Activated CD8-positive, alpha-beta memory T cell treated with anti-CD3 and anti-CD28 coated beads, Interleukin-2, amount 50 U/mL, for 48 hours (primary cell): Measurements from ENCODE around the gene C7orf33.
"Not testable (repeated sequence)": the region's sequence is repeated elsewhere in the genome, so short reads cannot be mapped to it uniquely, and the experiment has no call there.

Experiments
- DNase-seq: peaks from one replicate; pipeline ENCODE4 v3.0.0-alpha.2; 2020

The C7orf33 gene

GRCh38 chr7:148581624-148582023, 8.9 kb upstream of the C7orf33 start:
- DNase-seq, result no peak

DNA sequence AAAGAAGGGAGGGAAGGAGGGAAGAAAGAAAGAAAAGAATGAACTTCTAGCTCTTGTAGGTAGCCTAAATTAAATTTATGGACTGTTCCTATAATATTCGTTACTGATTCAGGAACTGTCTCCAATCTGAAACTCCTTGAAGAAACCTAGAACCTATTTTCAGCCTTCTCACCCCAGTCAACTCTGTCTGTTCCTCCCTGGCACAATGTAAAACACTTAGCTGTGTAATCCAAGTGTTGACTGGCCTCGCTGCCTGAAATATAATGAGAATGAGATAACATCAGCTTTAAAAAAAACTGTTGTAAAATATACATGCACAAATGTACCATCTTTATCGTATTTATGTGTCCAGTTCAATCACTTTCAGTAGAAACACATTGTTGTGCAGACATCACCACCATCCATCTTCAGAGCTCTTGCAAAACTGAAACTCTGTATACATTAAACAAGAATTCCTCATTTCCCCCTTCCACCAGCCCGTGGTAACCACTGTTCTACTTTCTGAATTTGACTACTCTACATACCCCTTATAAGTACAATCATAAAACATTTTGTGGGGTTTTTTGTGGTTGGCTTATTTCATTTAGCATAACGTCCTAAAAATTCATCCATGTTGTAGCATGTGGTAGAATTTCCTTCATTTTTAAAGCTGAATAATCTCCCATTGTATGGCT, 6.3 kb upstream of the C7orf33 start:
- DNase-seq, result no peak

DNA sequence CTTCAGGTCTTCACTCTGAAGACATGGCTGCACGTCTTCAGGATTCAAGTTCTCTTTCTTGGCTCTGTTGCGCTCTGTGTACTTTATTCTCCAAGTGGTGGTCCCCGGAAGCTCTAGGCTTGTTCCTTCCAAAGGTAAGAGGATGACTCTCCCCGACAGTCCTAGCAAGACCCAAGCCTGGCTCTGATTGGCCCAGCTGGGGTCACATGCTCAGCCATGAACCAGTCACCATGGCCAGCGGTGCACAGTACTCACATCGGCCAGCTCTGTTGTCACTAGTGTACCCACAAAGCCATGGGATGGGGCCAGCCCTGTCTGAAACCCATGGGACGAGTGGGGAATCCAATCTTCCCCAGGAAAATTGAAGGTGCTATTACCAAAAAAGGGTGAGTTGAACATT, 5.2 kb upstream of the C7orf33 start:
- DNase-seq, result no peak

DNA sequence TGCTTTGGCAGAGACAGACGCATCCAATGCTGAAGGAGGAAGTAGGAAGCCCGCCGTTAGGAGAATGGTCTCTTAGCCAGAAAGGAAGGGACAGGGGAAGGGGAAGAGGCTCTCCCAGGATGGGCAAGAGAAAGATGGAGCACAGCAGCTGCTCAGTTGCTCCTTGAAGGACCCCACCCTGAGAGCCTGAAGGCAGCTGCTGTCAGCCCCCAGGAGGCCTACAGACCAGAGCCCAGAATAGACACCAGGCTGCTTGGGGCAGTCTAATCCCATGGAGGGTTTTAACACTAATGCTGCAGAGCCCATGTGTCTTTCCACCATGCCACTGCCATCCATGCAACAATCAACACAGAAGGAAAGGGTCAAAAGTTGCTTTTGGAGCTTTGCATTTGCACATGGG, 3.5 kb upstream of the C7orf33 start:
- peak; percentile 42 for DNase-seq

DNA sequence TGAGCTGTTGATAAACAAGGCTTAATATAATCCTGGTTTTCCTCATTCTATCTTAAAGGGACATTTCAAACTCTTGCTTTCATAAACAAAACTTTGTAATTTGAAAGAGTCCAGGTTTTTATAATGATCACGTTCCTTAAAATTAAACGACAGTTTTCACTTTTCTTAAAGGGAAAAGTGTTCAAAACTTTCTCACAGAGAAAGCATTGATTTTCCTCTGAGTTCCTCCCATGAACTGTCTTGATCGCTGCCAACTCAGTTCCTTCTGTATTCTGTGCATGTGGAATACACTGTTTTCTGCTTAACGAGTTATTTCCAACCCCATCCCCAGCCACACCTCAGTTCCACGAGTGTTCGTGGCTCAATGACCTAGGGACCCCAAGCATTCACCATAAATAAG, 2.4 kb upstream of the C7orf33 start:
- no peak for DNase-seq

DNA sequence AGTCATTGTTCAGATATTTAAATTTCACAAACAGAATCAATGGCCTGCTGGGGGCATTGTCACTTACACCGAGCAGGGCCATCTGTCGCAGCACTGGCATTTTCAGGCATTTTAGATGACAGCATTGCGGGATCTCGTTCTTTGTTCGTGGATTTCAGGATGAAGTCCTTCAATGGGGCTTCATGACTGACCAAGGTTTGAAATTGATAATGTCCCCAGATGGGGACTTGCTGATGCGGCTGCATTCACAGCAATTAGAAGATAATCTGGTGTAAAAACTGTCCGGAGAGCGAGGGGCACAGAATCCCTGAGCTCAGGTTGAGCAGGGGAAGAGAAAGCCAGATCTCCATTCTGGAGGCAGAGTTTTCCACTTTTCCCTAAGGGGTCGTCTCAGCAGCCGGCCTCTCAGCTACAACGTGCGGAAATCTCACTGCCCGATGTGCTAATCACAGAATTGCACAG, 1.9 kb upstream of the C7orf33 start:
- no peak for DNase-seq

- no peak for DNase-seq
Measured at GRCh38 chr7:148589640-148590039, 926 bp upstream of the C7orf33 start.

- DNase-seq, result not testable (repeated sequence)
Measured at GRCh38 chr7:148596354-148596753, 5.8 kb downstream of the C7orf33 start.

DNA sequence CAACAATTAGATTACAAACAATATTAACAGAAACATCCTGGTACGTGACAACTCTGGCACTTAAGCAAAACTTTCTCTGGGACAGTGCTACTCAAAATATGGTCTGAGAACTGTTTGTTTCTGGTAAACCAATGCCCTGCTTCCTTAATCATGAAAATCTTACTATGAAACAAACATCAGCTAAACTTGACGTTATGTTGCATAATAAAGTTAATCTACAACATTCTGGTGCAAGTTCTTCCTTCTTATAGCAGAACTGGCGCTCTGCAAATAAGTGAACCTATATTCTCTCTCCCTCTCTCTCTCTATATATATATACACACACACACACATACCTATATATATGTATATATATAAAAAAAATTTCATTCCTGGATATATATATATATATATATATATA, 7.8 kb downstream of the C7orf33 start:
- DNase-seq, result no peak

DNA sequence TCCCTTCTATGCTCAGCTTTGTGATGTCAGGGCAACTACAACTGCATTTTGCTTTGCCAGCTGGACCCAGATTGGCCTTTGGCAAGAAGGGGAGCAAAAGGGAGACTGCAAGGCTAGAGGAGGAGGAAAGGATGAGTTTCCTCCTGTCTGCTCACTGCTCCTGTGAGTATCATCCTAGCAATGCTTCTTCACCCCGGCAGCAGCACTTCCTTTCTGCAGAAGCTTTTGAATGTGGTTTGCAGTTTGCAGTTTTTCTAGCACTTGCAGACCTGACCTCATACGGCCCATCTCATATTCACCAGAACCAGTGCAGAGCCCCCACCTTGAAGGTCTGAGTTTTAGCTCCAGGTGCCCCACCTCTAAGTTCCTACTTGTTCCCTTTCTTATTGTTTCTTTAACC, 14.8 kb downstream of the C7orf33 start:
- DNase-seq, result no peak

DNA sequence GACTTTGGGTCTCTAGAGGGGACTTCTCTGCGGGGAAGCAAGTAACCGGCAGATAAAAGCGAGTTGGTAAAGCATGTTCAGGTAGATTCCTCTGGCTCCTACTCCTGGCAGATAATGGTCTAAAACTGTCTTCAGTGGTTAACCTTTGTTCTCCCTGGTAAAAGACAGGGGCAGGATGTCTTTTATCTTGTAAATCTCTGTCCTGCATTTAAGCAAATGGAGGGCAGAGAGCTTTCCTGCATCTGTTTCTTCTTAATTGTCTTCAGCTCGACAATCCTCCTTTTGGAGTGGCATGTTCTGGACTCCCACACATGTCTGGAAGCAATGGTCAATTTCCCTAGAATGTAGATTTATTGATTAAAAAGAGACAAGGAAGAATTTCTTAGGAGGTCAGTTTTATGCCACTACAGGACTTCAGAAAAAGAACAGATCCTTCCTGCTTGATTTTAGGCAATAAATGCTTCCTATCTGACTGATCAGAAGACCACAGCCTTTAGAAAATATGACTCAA, 16.6 kb downstream of the C7orf33 start:
- DNase-seq, result no peak

DNA sequence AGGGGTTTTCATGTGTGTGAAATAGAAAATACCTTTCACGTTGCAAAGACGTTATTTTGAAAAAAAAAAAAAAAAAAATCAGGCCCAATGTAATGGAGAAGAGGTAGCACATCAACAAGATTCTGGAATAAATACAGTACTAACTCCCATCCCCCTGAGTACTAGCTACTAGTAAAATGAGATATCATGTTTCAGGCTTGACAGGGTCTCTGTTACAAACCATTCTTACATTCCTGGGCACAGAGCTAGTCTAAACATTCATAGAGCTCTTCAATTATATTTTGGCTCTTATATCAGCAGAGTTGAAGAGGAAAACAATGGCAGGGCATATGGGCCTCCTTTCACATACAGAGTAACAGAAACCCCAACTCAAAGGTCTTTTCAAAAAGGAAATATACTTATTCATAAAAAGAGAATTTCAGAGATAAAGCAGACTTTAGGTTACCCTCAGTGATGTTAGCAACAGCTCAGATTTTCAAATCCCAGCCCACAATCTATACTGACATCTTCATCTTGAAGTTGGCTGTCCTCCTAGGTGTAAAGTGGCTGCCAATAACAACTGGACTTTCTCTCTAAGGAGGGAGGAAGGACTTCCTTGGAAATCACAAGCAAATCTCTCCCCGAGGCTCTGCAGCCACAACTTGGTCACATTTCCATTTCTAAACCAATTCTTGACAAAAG, 18.6 kb downstream of the C7orf33 start:
- DNase-seq, result no peak

DNA sequence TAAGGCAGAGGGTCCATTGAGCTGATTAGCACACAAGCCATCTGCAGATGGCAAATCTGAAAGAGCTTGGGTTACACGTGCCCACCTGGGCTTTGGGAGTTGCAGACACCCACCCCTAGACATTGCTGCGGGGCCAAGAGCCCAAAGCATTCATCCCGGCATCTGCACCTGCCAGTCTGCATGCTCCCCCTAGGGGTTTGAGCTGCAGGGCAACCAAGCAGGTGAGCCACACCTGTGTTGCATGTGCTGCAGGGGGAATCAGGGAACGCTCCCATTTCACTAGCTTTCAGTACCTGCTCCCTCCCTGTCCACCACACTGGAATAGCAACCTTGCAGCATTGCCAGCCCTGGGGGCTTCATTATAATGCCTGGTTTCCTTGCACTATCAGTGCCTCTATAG, 21.1 kb downstream of the C7orf33 start:
- no peak for DNase-seq

GRCh38 chr7:148615085-148615730, 24.6 kb downstream of the C7orf33 start:
- DNase-seq, result no peak

DNA sequence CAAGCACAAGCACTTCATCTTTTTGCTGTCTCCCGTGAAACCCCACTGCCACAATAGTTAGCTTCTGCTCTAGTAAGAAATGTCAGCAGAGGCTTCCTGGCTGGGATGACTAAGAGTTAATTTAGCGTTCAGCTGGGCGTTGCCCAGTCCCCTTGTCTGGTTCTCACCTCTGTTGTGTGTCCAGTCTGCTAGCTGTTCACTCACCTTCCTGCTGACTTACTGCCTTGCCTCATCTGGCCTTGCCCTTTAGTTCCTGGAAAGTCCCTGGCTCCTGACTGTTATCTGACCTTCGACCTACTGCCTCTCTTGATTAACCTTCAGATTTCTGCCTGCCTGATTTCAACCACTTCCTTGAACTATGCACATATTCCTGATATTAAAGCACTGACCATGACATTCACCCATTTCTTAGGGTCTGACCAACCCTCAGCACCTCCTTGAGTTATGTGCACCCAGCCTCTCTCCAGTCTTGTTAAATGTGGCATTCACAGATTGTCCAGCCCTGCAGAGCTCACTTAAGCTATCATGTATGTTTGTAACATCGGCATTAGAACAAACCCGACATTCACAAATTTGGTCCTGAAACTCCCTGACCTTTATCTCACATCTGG, 30.3 kb downstream of the C7orf33 start:
- no peak for DNase-seq

- DNase-seq, result no peak
Measured at GRCh38 chr7:148621563-148621962, 31.0 kb downstream of the C7orf33 start.

DNA sequence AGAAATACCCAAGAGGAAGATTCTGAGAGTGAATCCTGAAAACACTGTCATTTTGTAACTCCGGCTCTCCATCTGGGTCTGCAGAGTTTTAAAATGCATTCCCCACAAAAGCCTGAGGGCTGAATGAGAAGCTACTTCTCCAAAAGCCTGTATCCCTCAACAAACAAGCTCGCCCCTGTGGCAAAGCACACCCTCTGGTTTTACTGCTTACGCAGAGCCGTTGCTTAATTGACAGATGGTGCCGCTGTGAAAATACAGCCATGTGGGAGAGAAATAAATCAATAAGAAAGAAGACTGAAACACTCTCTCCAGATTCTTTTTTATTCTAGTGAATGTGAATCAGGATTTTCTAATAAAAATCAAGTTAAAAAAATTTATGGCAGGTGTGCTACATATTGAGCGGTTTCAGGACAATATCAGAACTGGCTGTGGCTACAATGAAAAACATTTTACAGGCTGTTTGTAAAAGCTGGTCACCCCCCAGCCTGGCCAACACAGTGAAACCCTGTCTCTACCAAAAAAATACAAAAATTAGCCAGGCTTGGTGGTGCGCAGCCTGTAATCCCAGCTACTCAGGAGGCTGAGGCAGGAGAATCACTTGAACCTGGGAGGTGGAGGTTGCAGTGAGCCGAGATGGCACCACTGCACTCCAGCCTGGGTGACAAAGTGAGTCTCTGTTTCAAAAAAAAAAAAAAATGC, 32.5 kb downstream of the C7orf33 start:
- DNase-seq, result no peak

- DNase-seq, result no peak
Measured at GRCh38 chr7:148623586-148624282, 33.2 kb downstream of the C7orf33 start.

- DNase-seq, result no peak
Measured at GRCh38 chr7:148624735-148625134, 34.2 kb downstream of the C7orf33 start.

DNA sequence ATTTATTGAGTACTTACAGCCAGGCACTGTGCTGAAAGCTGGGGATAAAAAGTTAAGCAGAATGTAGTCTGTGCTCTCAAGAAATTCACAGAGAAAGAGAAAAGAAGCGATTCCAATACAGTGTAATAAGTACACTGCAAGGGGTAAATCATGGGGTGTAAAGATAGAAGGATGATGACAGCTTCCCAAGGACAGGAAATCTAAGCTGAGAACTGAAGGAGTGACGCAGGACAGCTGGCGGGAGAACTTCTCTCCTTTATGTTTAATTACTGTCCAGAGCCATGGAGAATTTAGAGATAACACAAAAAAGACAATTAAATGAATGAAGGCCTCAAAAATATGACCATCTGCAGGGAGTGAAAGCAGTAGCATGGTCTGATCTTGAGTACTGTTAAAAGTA, 34.8 kb downstream of the C7orf33 start:
- no peak for DNase-seq

- no peak for DNase-seq
Measured at GRCh38 chr7:148626828-148627227, 36.3 kb downstream of the C7orf33 start.

DNA sequence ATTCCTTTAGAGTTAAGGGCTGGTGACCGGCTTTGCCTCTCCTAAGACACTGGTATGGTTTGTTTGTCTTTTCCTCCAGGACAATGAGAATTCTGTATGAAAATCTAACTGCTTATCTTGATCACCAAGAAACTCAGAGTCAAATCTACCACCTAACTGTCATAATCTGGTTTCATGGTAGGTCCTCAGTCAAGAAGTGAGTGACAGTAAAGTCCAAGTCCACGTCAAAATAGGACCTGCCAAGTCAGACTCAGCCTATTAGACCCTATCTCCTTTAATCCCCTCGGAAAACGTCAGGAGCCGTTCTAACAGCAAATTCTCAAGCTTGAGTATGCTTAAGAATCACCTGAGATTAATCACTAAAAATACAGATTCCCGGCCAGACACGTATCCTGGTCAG, 37.4 kb downstream of the C7orf33 start:
- DNase-seq, result no peak
